ENCODE measurements around the gene ETS1.

ETS1 gene

GRCh38 chr11:128559496-128560103, 27.8 kb downstream of the ETS1 start:
- peak overlapping the region; percentile 36 for H3K27ac ChIP-seq
- H3K4me2 ChIP-seq, result peak overlapping the region; percentile 29
- no peak overlapping the region for H3K9ac ChIP-seq
- peaks cover 78% of the 10 kb centered on the region for H3K4me1 ChIP-seq
- TF ChIP-seq Cebpa-rat (IDR thresholded peaks at IDR 0.05), result no peak
- H3K9me3 ChIP-seq, result no peaks in the 10 kb centered on the region
- H4K20me1 ChIP-seq, result no peaks in the 10 kb centered on the region
- no peaks in the 10 kb centered on the region for H3K36me3 ChIP-seq
- H3K4me3 ChIP-seq, result no peak overlapping the region
- no peaks in the 10 kb centered on the region for H3K27me3 ChIP-seq

- Histone ChIP-seq H4K20me1 (no peaks in the 10 kb centered on the region), H3K36me3 (no peaks in the 10 kb centered on the region), H3K4me1 (peaks cover 78% of the 10 kb centered on the region), H3K9ac (no peak overlapping the region), H3K4me3 (no peak overlapping the region), H3K9me3 (no peaks in the 10 kb centered on the region), H3K4me2 (no peak overlapping the region; the same call in 1 of the 2 replicates), H3K27ac (peak overlapping the region; percentile 11; the same call in 1 of the 2 replicates), H3K27me3 (no peaks in the 10 kb centered on the region)
- no peak for TF ChIP-seq Cebpa-rat (IDR thresholded peaks at IDR 0.05)
Observed at GRCh38 chr11:128555606-128556005, 31.8 kb downstream of the ETS1 start.

- H3K27me3 ChIP-seq, result no peaks in the 10 kb centered on the region
- no peaks in the 10 kb centered on the region for H3K36me3 ChIP-seq
- TF ChIP-seq Cebpa-rat (IDR thresholded peaks at IDR 0.05), result no peak
- no peaks in the 10 kb centered on the region for H4K20me1 ChIP-seq
- H3K9ac ChIP-seq, result peak overlapping the region; percentile 49; the same call in 1 of the 2 replicates
- H3K9me3 ChIP-seq, result no peaks in the 10 kb centered on the region
- H3K4me2 ChIP-seq, result peak overlapping the region; percentile 85
- peak overlapping the region; percentile 93 for H3K27ac ChIP-seq
- peak overlapping the region; percentile 46 for H3K4me3 ChIP-seq
- H3K4me1 ChIP-seq, result peaks cover 74% of the 10 kb centered on the region
Observed at GRCh38 chr11:128553662-128554362, 33.5 kb downstream of the ETS1 start.

- H4K20me1 ChIP-seq, result no peaks in the 10 kb centered on the region
- peaks cover 77% of the 10 kb centered on the region for H3K4me1 ChIP-seq
- TF ChIP-seq Cebpa-rat (IDR thresholded peaks at IDR 0.05), result peak; percentile 64; the same call in 1 of the 2 replicates
- H3K4me3 ChIP-seq, result peak overlapping the region; percentile 46
- H3K27me3 ChIP-seq, result no peaks in the 10 kb centered on the region
- H3K36me3 ChIP-seq, result no peaks in the 10 kb centered on the region
- H3K4me2 ChIP-seq, result peak overlapping the region; percentile 85
- H3K9ac ChIP-seq, result peak overlapping the region; percentile 49; the same call in 1 of the 2 replicates
- H3K27ac ChIP-seq, result peak overlapping the region; percentile 93
- no peaks in the 10 kb centered on the region for H3K9me3 ChIP-seq
Observed at GRCh38 chr11:128552783-128553661, 34.3 kb downstream of the ETS1 start.

- peaks cover 90% of the 10 kb centered on the region for H3K4me1 ChIP-seq
- H3K27ac ChIP-seq, result peak overlapping the region; percentile 93
- peak overlapping the region; percentile 49; the same call in 1 of the 2 replicates for H3K9ac ChIP-seq
- no peaks in the 10 kb centered on the region for H4K20me1 ChIP-seq
- H3K36me3 ChIP-seq, result no peaks in the 10 kb centered on the region
- H3K4me2 ChIP-seq, result peak overlapping the region; percentile 85
- H3K4me3 ChIP-seq, result no peak overlapping the region
- no peaks in the 10 kb centered on the region for H3K27me3 ChIP-seq
- H3K9me3 ChIP-seq, result no peaks in the 10 kb centered on the region
- no peak for TF ChIP-seq Cebpa-rat (IDR thresholded peaks at IDR 0.05)
Observed at GRCh38 chr11:128551611-128552335, 35.6 kb downstream of the ETS1 start.

GRCh38 chr11:128551058-128551457, 36.3 kb downstream of the ETS1 start:
- no peaks in the 10 kb centered on the region for H3K27me3 ChIP-seq
- H3K4me1 ChIP-seq, result peaks cover 94% of the 10 kb centered on the region
- H3K4me2 ChIP-seq, result peak overlapping the region; percentile 85
- H3K27ac ChIP-seq, result peak overlapping the region; percentile 93
- H3K9me3 ChIP-seq, result no peaks in the 10 kb centered on the region
- no peak overlapping the region for H3K4me3 ChIP-seq
- H3K36me3 ChIP-seq, result no peaks in the 10 kb centered on the region
- no peak for TF ChIP-seq Cebpa-rat (IDR thresholded peaks at IDR 0.05)
- no peak overlapping the region; the same call in 1 of the 2 replicates for H3K9ac ChIP-seq
- no peaks in the 10 kb centered on the region for H4K20me1 ChIP-seq

GRCh38 chr11:128550261-128550821, 37.0 kb downstream of the ETS1 start:
- Histone ChIP-seq H3K9me3 (no peaks in the 10 kb centered on the region), H3K4me2 (peak overlapping the region; percentile 85), H3K27me3 (no peaks in the 10 kb centered on the region), H3K36me3 (no peaks in the 10 kb centered on the region), H3K4me1 (peaks cover 93% of the 10 kb centered on the region), H3K4me3 (no peak overlapping the region), H3K27ac (peak overlapping the region; percentile 93), H3K9ac (peak overlapping the region; percentile 81; the same call in 1 of the 2 replicates), H4K20me1 (no peaks in the 10 kb centered on the region)
- TF ChIP-seq Cebpa-rat (IDR thresholded peaks at IDR 0.05), result no peak

GRCh38 chr11:128549256-128549944, 38.0 kb downstream of the ETS1 start:
- no peaks in the 10 kb centered on the region for H3K27me3 ChIP-seq
- H3K4me3 ChIP-seq, result peak overlapping the region; percentile 61

More at GRCh38 chr11:128549256-128549944, 38.0 kb downstream of the ETS1 start:
- H3K4me2 ChIP-seq, result peak overlapping the region; percentile 85
- peak overlapping the region; percentile 93 for H3K27ac ChIP-seq
- peaks cover 93% of the 10 kb centered on the region for H3K4me1 ChIP-seq
- H4K20me1 ChIP-seq, result no peaks in the 10 kb centered on the region
- H3K9me3 ChIP-seq, result no peaks in the 10 kb centered on the region
- TF ChIP-seq Cebpa-rat (IDR thresholded peaks at IDR 0.05), result no peak
- H3K36me3 ChIP-seq, result no peaks in the 10 kb centered on the region
- H3K9ac ChIP-seq, result peak overlapping the region; percentile 81

Measured in BLaER1 (cell line).